Stimulated activated effector memory CD8-positive, alpha-beta T cell treated with anti-CD3 and anti-CD28 coated beads, Interleukin-12 subunit alpha, Interleukin-12 subunit beta, amount 100 ng/mL, for 72 hours (primary cell): ENCODE measurements around the gene UBASH3B.

Source experiments
- ATAC-seq: fragments of 150-1000 bp; cut with Tn5 transposase; 2 replicates; pipeline ENCODE4 v1.10.0; 2021
- DNase-seq, 2 donors: peaks; one replicate each; pipeline ENCODE4 v3.0.0; 2021 to 2022; ENCODE audit warnings: low spot score in 2 of 2
- H3K27ac Mint-ChIP-seq: one replicate; pipeline ENCODE4 v1.8.0; 2022; ENCODE audit warnings: mild to moderate bottlenecking, mixed read lengths
- H3K36me3 Mint-ChIP-seq: one replicate; pipeline ENCODE4 v1.8.0; 2022; ENCODE audit warnings: mild to moderate bottlenecking, mixed read lengths
- H3K4me1 Mint-ChIP-seq: one replicate; pipeline ENCODE4 v1.8.0; 2022; ENCODE audit warnings: mixed read lengths
- H3K4me3 Mint-ChIP-seq: one replicate; pipeline ENCODE4 v1.8.0; 2022; ENCODE audit warnings: mild to moderate bottlenecking, mixed read lengths
- H3K9me3 Mint-ChIP-seq: one replicate; pipeline ENCODE4 v1.8.0; 2022; ENCODE audit warnings: mixed read lengths

The UBASH3B gene

GRCh38 chr11:122755941-122756340, 100.4 kb downstream of the UBASH3B start:
- ATAC-seq, result no peak
- no peak for DNase-seq
- H3K4me1 Mint-ChIP-seq, result peaks cover 47% of the 10 kb centered on the region
- H3K36me3 Mint-ChIP-seq, result no peaks in the 10 kb centered on the region
- peak overlapping the region; percentile 64 for H3K27ac Mint-ChIP-seq
- no peak overlapping the region for H3K4me3 Mint-ChIP-seq
- H3K9me3 Mint-ChIP-seq, result no peaks in the 10 kb centered on the region

GRCh38 chr11:122756417-122756816, 100.9 kb downstream of the UBASH3B start:
- Mint-ChIP-seq H3K9me3 (no peaks in the 10 kb centered on the region), H3K4me3 (no peak overlapping the region), H3K27ac (peak overlapping the region; percentile 64), H3K36me3 (no peaks in the 10 kb centered on the region), H3K4me1 (peaks cover 43% of the 10 kb centered on the region)
- DNase-seq, result no peak
- peak; percentile 77 for ATAC-seq

- Mint-ChIP-seq H3K27ac (no peak overlapping the region), H3K36me3 (no peaks in the 10 kb centered on the region), H3K4me1 (peaks cover 35% of the 10 kb centered on the region), H3K4me3 (no peak overlapping the region), H3K9me3 (no peaks in the 10 kb centered on the region)
- DNase-seq (no peak), ATAC-seq (no peak)
Measured at GRCh38 chr11:122757201-122757600, 101.7 kb downstream of the UBASH3B start.

- Mint-ChIP-seq H3K27ac (no peak overlapping the region), H3K4me3 (no peak overlapping the region), H3K4me1 (peaks cover 31% of the 10 kb centered on the region), H3K36me3 (no peaks in the 10 kb centered on the region), H3K9me3 (no peaks in the 10 kb centered on the region)
- DNase-seq (no peak), ATAC-seq (no peak)
Measured at GRCh38 chr11:122758339-122758738, 102.8 kb downstream of the UBASH3B start.

GRCh38 chr11:122758974-122759373, 103.5 kb downstream of the UBASH3B start:
- Mint-ChIP-seq H3K9me3 (no peaks in the 10 kb centered on the region), H3K27ac (no peak overlapping the region), H3K4me3 (no peak overlapping the region), H3K4me1 (peaks cover 28% of the 10 kb centered on the region), H3K36me3 (no peaks in the 10 kb centered on the region)
- ATAC-seq, result peak; percentile 72
- DNase-seq, result no peak

GRCh38 chr11:122763108-122763507, 107.6 kb downstream of the UBASH3B start:
- Mint-ChIP-seq H3K4me3 (no peak overlapping the region), H3K27ac (no peak overlapping the region)

GRCh38 chr11:122764371-122765090, 109.0 kb downstream of the UBASH3B start:
- ATAC-seq, result no peak
- Mint-ChIP-seq H3K27ac (no peak overlapping the region), H3K4me1 (no peaks in the 10 kb centered on the region), H3K4me3 (no peak overlapping the region), H3K9me3 (no peaks in the 10 kb centered on the region), H3K36me3 (no peaks in the 10 kb centered on the region)
- no peak for DNase-seq

More at GRCh38 chr11:122763108-122763507, 107.6 kb downstream of the UBASH3B start:
- no peak for DNase-seq
- no peak for ATAC-seq
- peaks cover 6% of the 10 kb centered on the region for H3K4me1 Mint-ChIP-seq
- no peaks in the 10 kb centered on the region for H3K36me3 Mint-ChIP-seq
- no peaks in the 10 kb centered on the region for H3K9me3 Mint-ChIP-seq

- Mint-ChIP-seq H3K27ac (no peak overlapping the region), H3K36me3 (no peaks in the 10 kb centered on the region), H3K4me3 (no peak overlapping the region), H3K9me3 (no peaks in the 10 kb centered on the region), H3K4me1 (no peaks in the 10 kb centered on the region)
- DNase-seq, result no peak
- no peak for ATAC-seq
Measured at GRCh38 chr11:122765487-122766131, 110.1 kb downstream of the UBASH3B start.

GRCh38 chr11:122769126-122769780, 113.7 kb downstream of the UBASH3B start:
- no peak overlapping the region for H3K27ac Mint-ChIP-seq
- no peaks in the 10 kb centered on the region for H3K36me3 Mint-ChIP-seq
- H3K4me1 Mint-ChIP-seq, result no peaks in the 10 kb centered on the region
- no peaks in the 10 kb centered on the region for H3K9me3 Mint-ChIP-seq
- no peak overlapping the region for H3K4me3 Mint-ChIP-seq
- ATAC-seq (no peak), DNase-seq (no peak)

GRCh38 chr11:122772945-122773344, 117.4 kb downstream of the UBASH3B start:
- H3K4me3 Mint-ChIP-seq, result no peak overlapping the region
- H3K27ac Mint-ChIP-seq, result no peak overlapping the region
- no peak for DNase-seq
- ATAC-seq, result no peak
- H3K9me3 Mint-ChIP-seq, result no peaks in the 10 kb centered on the region
- peaks cover 22% of the 10 kb centered on the region for H3K36me3 Mint-ChIP-seq
- H3K4me1 Mint-ChIP-seq, result peaks cover 25% of the 10 kb centered on the region

GRCh38 chr11:122773781-122774266, 118.3 kb downstream of the UBASH3B start:
- H3K4me1 Mint-ChIP-seq, result peaks cover 30% of the 10 kb centered on the region
- H3K4me3 Mint-ChIP-seq, result no peak overlapping the region
- H3K36me3 Mint-ChIP-seq, result peaks cover 31% of the 10 kb centered on the region
- no peaks in the 10 kb centered on the region for H3K9me3 Mint-ChIP-seq
- no peak for ATAC-seq
- DNase-seq, result no peak
- H3K27ac Mint-ChIP-seq, result no peak overlapping the region

- peak; percentile 64 for ATAC-seq
Measured at GRCh38 chr11:122775675-122776271, 120.3 kb downstream of the UBASH3B start.

GRCh38 chr11:122776546-122776945, 121.0 kb downstream of the UBASH3B start:
- Mint-ChIP-seq H3K27ac (no peak overlapping the region), H3K36me3 (peaks cover 50% of the 10 kb centered on the region), H3K9me3 (no peaks in the 10 kb centered on the region), H3K4me3 (no peak overlapping the region), H3K4me1 (peaks cover 35% of the 10 kb centered on the region)
- ATAC-seq, result no peak
- no peak for DNase-seq

More at GRCh38 chr11:122775675-122776271, 120.3 kb downstream of the UBASH3B start:
- no peak for DNase-seq
- Mint-ChIP-seq H3K4me1 (peaks cover 30% of the 10 kb centered on the region), H3K36me3 (peaks cover 43% of the 10 kb centered on the region), H3K4me3 (no peak overlapping the region), H3K27ac (no peak overlapping the region), H3K9me3 (no peaks in the 10 kb centered on the region)

- Mint-ChIP-seq H3K4me1 (peaks cover 35% of the 10 kb centered on the region), H3K27ac (no peak overlapping the region), H3K4me3 (no peak overlapping the region), H3K9me3 (no peaks in the 10 kb centered on the region), H3K36me3 (peaks cover 58% of the 10 kb centered on the region)
- DNase-seq, result no peak
- ATAC-seq, result no peak
Measured at GRCh38 chr11:122777343-122777742, 121.8 kb downstream of the UBASH3B start.

- Mint-ChIP-seq H3K27ac (peak overlapping the region; percentile 3), H3K4me1 (peaks cover 35% of the 10 kb centered on the region), H3K9me3 (no peaks in the 10 kb centered on the region), H3K36me3 (peaks cover 65% of the 10 kb centered on the region), H3K4me3 (no peak overlapping the region)
- peak; percentile 79 for ATAC-seq
- no peak for DNase-seq
Measured at GRCh38 chr11:122778148-122778547, 122.6 kb downstream of the UBASH3B start.
